Neural cell (in vitro differentiated cells): ENCODE measurements around the gene EGLN1. TPM values are rescaled to one million over a fixed set of nuclear protein-coding genes. Genes with fewer than 3 reads are reported as not detected.

ENCODE experiments used
- H2AFZ ChIP-seq: fragments of 200-600, 300-800 bp; sonication (generic), shearing (Covaris generic); 2 replicates; pipeline ENCODE4 v1.6.0; 2014; ENCODE audit warnings: low read depth, mild to moderate bottlenecking, antibody characterized with exemption, low read length, moderate library complexity
- H3F3A ChIP-seq: fragments of 200-600 bp; shearing (Covaris generic); 2 replicates; pipeline ENCODE4 v1.6.1; 2016; ENCODE audit warnings: mild to moderate bottlenecking, moderate library complexity, mixed read lengths, antibody characterized with exemption, low read length; ENCODE audit not compliant: insufficient read depth, poor library complexity, severe bottlenecking
- H3K27ac ChIP-seq: fragments of 200-600, 300-800 bp; sonication (generic), shearing (Covaris generic); 2 replicates; pipeline ENCODE4 v1.5.1; 2014; ENCODE audit warnings: mild to moderate bottlenecking, low read length, moderate library complexity
- H3K27me3 ChIP-seq: fragments of 300-800, 200-600 bp; sonication (generic), shearing (Covaris generic); 2 replicates; pipeline ENCODE4 v1.6.0; 2014; ENCODE audit warnings: mild to moderate bottlenecking, low read depth, low read length, moderate library complexity; ENCODE audit not compliant: insufficient read depth
- H3K36me3 ChIP-seq: fragments of 300-800, 200-600 bp; sonication (generic), shearing (Covaris generic); 2 replicates; pipeline ENCODE4 v1.5.1; 2014; ENCODE audit warnings: mild to moderate bottlenecking, antibody characterized with exemption, low read length, moderate library complexity; ENCODE audit not compliant: insufficient read depth
- H3K4me2 ChIP-seq: fragments of 300-800, 200-600 bp; sonication (generic), shearing (Covaris generic); 2 replicates; pipeline ENCODE4 v1.6.0; 2014; ENCODE audit warnings: mild to moderate bottlenecking, low read length
- H3K4me3 ChIP-seq: fragments of 300-800, 200-600 bp; sonication (generic), shearing (Covaris generic); 2 replicates; pipeline ENCODE4 v1.5.1; 2014; ENCODE audit warnings: mild to moderate bottlenecking, low read length, moderate library complexity
- H3K79me2 ChIP-seq: fragments of 200-600 bp; shearing (Covaris generic); replicated peaks from 2 replicates; pipeline ENCODE4 v1.6.0; 2014; ENCODE audit warnings: mild to moderate bottlenecking, low read length, moderate library complexity; ENCODE audit not compliant: insufficient read depth
- H3K9ac ChIP-seq: fragments of 300-800, 200-600 bp; sonication (generic), shearing (Covaris generic); 2 replicates; pipeline ENCODE4 v1.6.1; 2016; ENCODE audit warnings: mild to moderate bottlenecking, low read length, mixed read lengths
- H3K9me2 ChIP-seq: fragments of 200-600 bp; shearing (Covaris generic); 2 replicates; pipeline ENCODE4 v1.6.1; 2016; ENCODE audit warnings: mild to moderate bottlenecking, low read length, mixed read lengths; ENCODE audit not compliant: insufficient read depth
- H3K9me3 ChIP-seq: fragments of 200-600, 300-800 bp; sonication (generic), shearing (Covaris generic); 2 replicates; pipeline ENCODE4 v1.6.1; 2016; ENCODE audit warnings: mild to moderate bottlenecking, mixed run types, low read length, moderate library complexity, mixed read lengths
- H4K20me1 ChIP-seq: fragments of 200-600 bp; shearing (Covaris generic); 2 replicates; pipeline ENCODE4 v1.6.1; 2016; ENCODE audit warnings: mild to moderate bottlenecking, mixed run types; ENCODE audit not compliant: insufficient read depth
- CTCF ChIP-seq: fragments of 450-650 bp; IDR thresholded peaks from 2 replicates; pipeline ENCODE4 v1.5.1; 2014; ENCODE audit warnings: antibody characterized with exemption, mild to moderate bottlenecking, moderate library complexity; ENCODE audit not compliant: poor library complexity, severe bottlenecking
- EP300 ChIP-seq: fragments of 450-650 bp; conservative IDR thresholded peaks from 2 replicates; pipeline ENCODE4 v1.6.1; 2014; ENCODE audit warnings: antibody characterized with exemption, mild to moderate bottlenecking, moderate library complexity; ENCODE audit not compliant: poor library complexity, severe bottlenecking
- EZH2 ChIP-seq: fragments of 200-600, 300-800 bp; shearing (Covaris generic), sonication (generic); IDR thresholded peaks from 2 replicates; pipeline ENCODE4 v1.6.1; 2014; ENCODE audit warnings: antibody characterized with exemption, low read length, borderline replicate concordance, mild to moderate bottlenecking; ENCODE audit not compliant: insufficient read depth, poor library complexity, severe bottlenecking
- MXI1 ChIP-seq: fragments of 450-650 bp; conservative IDR thresholded peaks from 2 replicates; pipeline ENCODE4 v1.6.1; 2014; ENCODE audit warnings: antibody characterized with exemption, mild to moderate bottlenecking; ENCODE audit not compliant: poor library complexity, severe bottlenecking
- POLR2AphosphoS5 ChIP-seq: IDR thresholded peaks from 2 replicates; pipeline ENCODE4 v1.6.1; 2012
- RAD21 ChIP-seq: fragments of 450-650 bp; conservative IDR thresholded peaks from 2 replicates; pipeline ENCODE4 v1.6.1; 2014; ENCODE audit warnings: antibody characterized with exemption, mild to moderate bottlenecking, moderate library complexity
- REST ChIP-seq: IDR thresholded peaks from 2 replicates; pipeline ENCODE4 v1.6.1; 2012; ENCODE audit warnings: borderline replicate concordance
- SMC3 ChIP-seq: fragments of 450-650 bp; conservative IDR thresholded peaks from 2 replicates; pipeline ENCODE4 v1.6.1; 2014; ENCODE audit warnings: antibody characterized with exemption, mild to moderate bottlenecking, moderate library complexity; ENCODE audit not compliant: poor library complexity
- TAF1 ChIP-seq: IDR thresholded peaks from 2 replicates; pipeline ENCODE4 v1.6.1; 2012; ENCODE audit warnings: low read depth
- polyA plus RNA-seq: library from polyadenylated mRNA; depleted of rRNA; stranded (reverse); fragments of >200 nt; gene quantifications from 2 replicates; pipeline ENCODE4 v1.2.3, GENCODE V29; 2014

Gene EGLN1
- polyA plus RNA-seq, 1 donor from 2014 or later: 33.2 TPM

- no peak for TF ChIP-seq EP300
- TF ChIP-seq TAF1: no peak
- TF ChIP-seq EZH2: no peak
- no peak for TF ChIP-seq SMC3
- TF ChIP-seq CTCF: no peak
- no peak for TF ChIP-seq REST
- no peak for TF ChIP-seq RAD21
- TF ChIP-seq POLR2AphosphoS5: no peak
- TF ChIP-seq MXI1: no peak
- Histone ChIP-seq H3K9me2 (no peaks in the 10 kb centered on the region), H3K9me3 (no peaks in the 10 kb centered on the region), H3F3A (no peaks in the 10 kb centered on the region), H3K79me2 (no peaks in the 10 kb centered on the region), H3K4me3 (no peak overlapping the region), H3K36me3 (no peaks in the 10 kb centered on the region), H4K20me1 (no peaks in the 10 kb centered on the region), H3K9ac (no peak overlapping the region), H3K4me2 (no peak overlapping the region), H2AFZ (no peak overlapping the region), H3K27me3 (no peaks in the 10 kb centered on the region), H3K27ac (no peak overlapping the region)
Observed at GRCh38 chr1:231446138-231446537, 24.1 kb upstream of the EGLN1 start.

- H3K4me3 ChIP-seq: no peak overlapping the region
- no peaks in the 10 kb centered on the region for H3K36me3 ChIP-seq
- H3K79me2 ChIP-seq: no peaks in the 10 kb centered on the region
- H3K27ac ChIP-seq: no peak overlapping the region
- H3K9me3 ChIP-seq: no peaks in the 10 kb centered on the region
- no peak overlapping the region for H2AFZ ChIP-seq
- no peaks in the 10 kb centered on the region for H3K27me3 ChIP-seq
- TF ChIP-seq REST: no peak
- TF ChIP-seq POLR2AphosphoS5: no peak
- TF ChIP-seq CTCF: no peak
- TF ChIP-seq EZH2: no peak
- TF ChIP-seq MXI1: no peak
- TF ChIP-seq TAF1: no peak
- no peak for TF ChIP-seq RAD21
- no peak for TF ChIP-seq SMC3
- no peak for TF ChIP-seq EP300
- H4K20me1 ChIP-seq: no peaks in the 10 kb centered on the region
- H3F3A ChIP-seq: no peaks in the 10 kb centered on the region
- H3K9me2 ChIP-seq: no peaks in the 10 kb centered on the region
- no peak overlapping the region for H3K9ac ChIP-seq
- no peak overlapping the region for H3K4me2 ChIP-seq
Observed at GRCh38 chr1:231444059-231444458, 22.0 kb upstream of the EGLN1 start.
